HL-60/S4 treated with retinoic acid at 250 ng/mL for 4 days and 3 days (cell line): Measurements from ENCODE around the gene ACP7.

Experiments
- in situ Hi-C: fragments of 300-500 bp; cut with MboI; formaldehyde crosslinking; loops from 2 replicates; pipeline ENCODE4 v1.7.0; 2022; ENCODE audit warnings: low sequenced_read_pairs

ACP7 gene

DNA sequence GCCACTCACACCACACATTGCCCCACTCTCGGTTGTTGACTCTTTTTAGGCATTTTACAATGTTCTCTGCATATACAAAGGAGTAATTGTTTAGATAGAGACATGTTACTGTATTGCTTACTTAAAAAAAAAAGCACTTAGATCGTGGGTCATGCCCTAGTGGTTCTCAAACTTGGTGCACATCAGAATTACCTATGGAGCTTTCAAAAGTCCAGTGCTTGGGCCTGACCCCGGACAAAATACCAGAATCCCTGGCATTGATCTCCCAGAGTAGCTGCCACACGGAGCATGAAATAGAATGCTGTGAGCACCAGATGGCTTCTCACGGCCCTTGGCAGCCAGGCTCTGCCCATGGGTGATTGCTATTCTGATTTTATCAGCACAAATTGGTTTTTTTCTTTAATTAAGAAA, 20.0 kb downstream of the ACP7 start:
- in situ Hi-C loops, result loop anchor here (25.0 kb wide), 1 partner anchor 433 kb away; the partner anchor contains the start of genes EID2 and EID2B

DNA sequence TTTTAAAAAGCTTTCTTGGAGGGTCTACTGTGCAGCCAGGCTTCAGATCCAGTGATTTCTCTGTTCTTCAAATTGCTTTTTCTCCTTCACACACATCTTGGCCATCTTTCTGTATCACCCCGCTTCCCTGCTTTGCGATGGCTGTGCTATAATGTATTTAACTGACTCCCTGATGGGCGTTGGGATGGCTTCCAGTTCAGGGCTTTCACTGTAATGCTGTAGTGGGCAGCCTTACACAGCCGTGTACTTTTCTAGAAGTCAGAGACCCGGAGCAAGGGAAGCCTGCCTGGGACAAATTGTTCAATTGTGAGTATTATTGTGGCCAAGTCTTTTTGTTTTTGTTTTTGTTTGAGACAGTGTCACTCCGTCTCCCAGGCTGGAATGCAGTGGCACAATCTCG, 22.0 kb downstream of the ACP7 start:
- in situ Hi-C loops, result loop anchor here (25.0 kb wide), 1 partner anchor 431 kb away; the partner anchor contains the start of genes EID2 and EID2B

DNA sequence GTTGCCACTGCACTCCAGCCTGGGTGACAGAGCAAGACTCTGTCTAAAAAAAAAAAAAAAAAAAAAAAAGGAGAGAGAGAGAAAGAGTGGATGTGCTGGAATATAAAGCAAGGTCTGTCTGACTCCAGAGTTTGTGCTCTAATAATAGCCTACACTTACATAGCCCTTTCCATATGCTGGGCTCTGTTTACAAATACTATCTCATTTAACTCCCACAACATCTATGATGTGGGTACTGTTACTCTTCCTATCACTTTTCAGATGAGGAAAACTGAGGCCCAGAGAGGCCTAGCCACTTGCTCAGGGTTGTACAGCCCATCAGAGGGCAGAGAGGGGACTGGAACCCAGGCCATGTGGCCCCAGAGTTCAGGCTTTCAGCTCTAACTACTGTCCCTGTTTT, 25.5 kb downstream of the ACP7 start:
- in situ Hi-C loops, result loop anchor here (10.0 to 25.0 kb wide), 2 partner anchors 215 to 428 kb away; partner anchors contain the start of genes EID2, EID2B and LRFN1

DNA sequence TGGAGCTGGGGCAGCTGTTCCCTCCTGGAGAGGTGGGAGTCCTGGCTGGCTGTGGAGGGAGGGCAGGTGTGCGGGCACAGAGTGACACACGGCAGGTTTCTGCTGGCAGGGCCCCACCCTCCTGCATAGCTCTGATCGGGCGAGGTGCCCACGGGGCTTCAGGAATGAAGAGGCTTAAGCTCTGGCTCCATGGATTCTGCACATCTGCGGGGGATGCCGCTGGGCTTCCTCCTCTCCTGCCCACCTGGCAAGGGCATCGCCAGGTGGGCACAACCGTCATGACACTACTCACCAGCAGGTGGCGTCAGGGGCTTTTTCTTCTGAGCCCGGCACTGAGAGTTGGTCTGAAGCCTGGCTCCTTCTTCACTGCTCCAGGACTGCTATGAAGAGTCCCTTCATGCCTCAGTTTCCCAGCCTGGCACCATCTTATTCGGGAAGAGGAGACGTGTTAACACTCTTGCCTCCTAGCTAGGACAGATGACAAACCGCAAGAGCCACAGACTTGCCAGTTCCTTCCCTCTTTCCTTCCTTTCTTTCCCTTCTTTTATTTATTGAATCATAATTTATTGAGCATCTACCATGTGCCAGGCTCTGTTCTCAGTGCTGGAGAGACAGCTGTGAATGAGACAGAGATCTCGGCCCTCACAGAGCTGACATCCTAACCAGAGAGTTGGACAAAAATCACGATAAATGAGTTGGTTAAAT, 26.2 kb downstream of the ACP7 start:
- in situ Hi-C loops, result loop anchor here (10.0 to 25.0 kb wide), 2 partner anchors 214 to 427 kb away; partner anchors contain the start of genes EID2, EID2B and LRFN1

DNA sequence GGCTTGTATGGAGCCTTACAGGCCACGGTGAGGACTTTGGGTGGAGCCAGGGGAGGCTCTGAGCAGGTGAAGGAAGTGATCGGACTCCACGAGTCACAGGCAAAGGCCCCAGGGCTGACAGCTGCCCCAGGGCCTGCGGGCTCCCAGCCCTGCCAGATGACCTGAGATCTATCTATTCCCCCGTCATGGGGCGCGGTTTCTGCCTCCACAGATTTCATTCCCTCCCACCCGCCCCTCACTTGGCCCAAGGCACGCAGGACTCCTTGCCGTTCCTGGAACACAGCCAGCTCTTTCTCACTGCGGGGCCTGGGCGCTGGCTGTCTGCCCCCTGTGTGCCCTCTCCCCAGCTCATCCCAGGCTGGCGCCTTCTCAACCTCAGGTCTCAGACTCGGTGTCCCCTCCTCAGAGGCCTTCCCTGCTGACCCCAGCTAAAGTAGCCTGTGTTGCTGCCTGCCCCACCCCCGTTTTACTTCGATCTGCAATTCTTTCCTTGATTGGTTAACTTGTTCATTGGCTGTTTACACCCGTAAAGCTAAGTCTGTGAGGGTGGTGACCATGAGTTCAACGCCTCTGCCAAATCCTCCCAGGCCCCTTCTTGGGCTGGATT, 27.5 kb downstream of the ACP7 start:
- in situ Hi-C loops, result loop anchor here (10.0 to 25.0 kb wide), 2 partner anchors 213 to 426 kb away; partner anchors contain the start of genes EID2, EID2B and LRFN1

DNA sequence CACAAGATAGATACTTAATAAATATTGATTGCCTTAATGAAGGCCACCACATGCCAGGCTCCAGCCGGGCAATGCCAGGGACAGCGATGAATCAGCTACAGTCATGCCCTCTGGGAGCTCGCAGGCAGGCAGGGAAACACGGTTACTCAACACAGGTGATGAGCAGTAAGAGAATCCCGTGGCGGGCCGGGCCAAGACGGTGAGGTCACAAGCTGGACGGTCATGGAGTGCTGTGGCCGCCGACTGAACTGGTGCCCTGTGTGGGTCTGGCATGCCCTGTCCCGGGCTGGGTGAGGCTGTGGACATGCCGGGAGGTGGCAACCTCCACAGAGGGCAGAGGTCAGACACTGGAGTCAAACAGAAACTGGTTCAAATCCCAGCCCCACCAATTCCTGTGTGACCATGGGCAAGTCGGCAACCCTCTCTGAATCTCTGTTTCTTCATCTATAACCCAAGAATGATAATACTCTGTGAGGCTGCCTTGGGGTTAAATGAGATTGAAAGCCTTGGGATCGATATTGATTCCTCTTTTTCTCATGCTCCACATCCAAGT, 28.2 kb downstream of the ACP7 start:
- in situ Hi-C loops, result loop anchor here (10.0 to 25.0 kb wide), 2 partner anchors 212 to 425 kb away; partner anchors contain the start of genes EID2, EID2B and LRFN1

DNA sequence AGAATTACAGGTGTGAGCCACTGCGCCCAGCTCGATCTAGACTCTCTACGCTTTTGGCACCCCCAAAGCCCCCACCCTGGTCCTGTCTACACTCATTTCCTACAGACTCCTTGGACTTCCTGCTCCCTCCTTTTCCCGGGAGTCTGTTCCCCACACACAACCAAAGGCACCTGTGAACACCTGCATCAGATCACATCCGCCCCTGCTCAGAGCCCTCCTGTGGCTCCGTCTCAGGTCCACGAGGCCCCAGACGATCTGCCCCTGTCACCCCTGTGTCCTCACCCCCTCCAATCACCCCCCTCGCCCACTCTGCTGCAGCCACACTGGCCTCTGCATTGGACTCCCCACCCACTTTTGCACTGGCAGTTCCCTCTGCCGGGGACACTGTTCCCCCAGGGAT, 29.0 kb downstream of the ACP7 start:
- in situ Hi-C loops, result loop anchor here (10.0 to 25.0 kb wide), 2 partner anchors 212 to 424 kb away; partner anchors contain the start of genes EID2, EID2B and LRFN1

DNA sequence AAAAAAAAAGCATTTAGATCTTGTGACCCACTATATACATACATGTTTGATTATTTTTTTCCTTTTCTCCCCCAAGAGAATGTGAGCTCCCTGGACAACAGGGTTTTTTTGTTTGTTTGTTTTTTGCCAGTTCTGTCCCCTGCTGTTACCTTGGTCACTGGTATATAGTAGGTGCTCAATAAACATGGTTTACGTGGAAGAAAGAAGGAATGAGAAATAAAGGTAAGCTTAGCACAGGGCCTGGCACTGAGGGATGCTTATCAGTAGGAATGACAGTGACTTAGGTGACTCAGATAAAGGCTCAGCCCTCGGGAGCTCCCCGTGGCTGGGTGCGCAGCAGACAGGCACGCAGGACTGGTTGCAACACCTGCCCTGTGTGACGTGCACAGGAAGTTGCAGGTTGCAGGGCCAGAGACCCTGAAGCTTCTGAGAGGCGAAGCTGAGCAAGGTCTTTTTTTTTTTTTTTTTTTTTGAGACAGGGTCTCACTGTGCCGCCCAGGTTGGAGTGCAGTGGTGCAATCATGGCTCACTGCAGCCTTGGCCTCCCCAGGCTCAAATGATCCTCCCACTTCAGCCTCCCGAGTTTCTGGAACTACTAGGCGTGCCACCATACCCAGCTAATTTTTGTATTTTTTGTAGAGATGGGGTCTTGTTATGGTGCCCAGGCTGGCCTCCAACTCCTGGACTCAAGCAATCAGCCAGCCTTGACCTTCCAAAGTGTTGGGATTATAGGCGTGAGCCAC, 31.1 kb downstream of the ACP7 start:
- in situ Hi-C loops, result loop anchor here (10.0 to 25.0 kb wide), 2 partner anchors 210 to 422 kb away; partner anchors contain the start of genes EID2, EID2B and LRFN1

DNA sequence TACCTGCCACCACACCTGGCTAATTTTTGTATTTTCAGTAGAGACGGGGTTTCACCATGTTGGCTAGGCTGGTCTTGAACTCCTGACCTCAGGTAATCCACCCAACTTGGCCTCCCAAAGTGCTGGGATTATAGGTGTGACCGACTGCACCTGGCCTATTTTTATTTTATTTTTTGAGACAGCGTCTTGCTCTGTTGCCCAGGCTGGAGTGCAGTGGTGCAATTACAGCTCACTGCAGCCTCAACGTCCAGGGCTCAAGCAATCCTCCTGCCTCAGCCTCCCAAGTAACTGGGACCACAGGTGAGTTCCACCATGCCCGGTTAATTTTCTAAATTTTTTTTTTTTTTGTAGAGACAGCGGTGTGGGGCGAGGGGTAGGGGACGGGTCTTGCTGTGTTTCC, 32.9 kb downstream of the ACP7 start:
- in situ Hi-C loops, result loop anchor here (10.0 to 25.0 kb wide), 2 partner anchors 208 to 420 kb away; partner anchors contain the start of genes EID2, EID2B and LRFN1

DNA sequence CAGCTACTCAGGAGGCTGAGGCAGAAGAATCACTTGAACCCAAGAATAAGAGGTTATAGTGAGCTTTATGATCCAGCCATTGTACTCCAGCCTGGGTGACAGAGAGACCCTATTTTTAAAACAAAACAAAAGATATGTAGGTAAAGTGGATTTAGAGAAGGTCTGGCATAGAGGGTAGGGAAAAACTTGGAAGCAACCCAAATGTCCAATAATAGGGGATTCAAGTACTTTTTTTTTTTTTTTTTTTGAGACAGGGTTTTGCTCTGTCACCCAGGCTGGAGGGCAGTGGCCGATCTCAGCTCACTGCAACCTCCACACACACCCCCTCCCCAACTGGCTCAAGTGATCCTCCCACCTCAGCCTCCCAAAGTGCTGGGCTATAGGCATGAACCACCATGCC, 35.7 kb downstream of the ACP7 start:
- in situ Hi-C loops, result loop anchor here (10.0 to 25.0 kb wide), 2 partner anchors 205 to 417 kb away; partner anchors contain the start of genes EID2, EID2B and LRFN1

DNA sequence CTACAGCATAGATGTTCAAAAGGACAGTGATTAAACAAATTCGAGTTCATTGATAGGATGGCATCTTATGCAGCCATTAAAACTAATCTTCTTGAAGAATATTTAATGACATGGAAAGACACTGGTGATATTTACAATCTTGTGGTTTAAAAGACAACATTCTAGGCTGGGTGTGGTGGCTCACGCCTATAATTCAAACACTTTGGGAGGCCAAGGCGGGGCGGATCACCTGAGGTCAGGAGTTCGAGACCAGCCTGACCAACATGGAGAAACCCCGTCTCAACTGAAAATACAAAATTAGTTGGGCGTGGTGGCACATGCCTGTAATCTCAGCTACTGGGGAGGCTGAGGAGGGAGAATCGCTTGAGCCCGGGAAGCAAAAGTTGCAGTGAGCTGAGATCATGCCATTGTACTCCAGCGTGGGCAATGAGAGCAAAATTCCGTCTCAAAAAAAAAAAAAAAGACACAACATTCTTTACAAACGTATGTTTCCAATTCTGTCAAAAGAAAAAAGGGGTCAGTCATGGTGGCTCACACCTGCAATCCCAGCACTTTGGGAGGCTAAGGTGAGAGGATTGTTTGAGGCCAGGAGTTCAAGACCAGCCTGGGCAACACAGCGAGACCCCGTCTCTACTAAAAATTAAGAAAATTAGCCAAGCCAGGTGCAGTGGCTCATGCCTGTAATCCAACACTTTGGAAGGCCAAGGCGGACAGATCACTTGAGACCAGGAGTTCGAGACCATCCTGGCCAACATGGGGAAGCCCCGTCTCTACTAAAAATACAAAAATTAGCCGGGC, 39.0 kb downstream of the ACP7 start:
- in situ Hi-C loops, result loop anchor here (25.0 kb wide), 1 partner anchor 414 kb away; the partner anchor contains the start of genes EID2 and EID2B

DNA sequence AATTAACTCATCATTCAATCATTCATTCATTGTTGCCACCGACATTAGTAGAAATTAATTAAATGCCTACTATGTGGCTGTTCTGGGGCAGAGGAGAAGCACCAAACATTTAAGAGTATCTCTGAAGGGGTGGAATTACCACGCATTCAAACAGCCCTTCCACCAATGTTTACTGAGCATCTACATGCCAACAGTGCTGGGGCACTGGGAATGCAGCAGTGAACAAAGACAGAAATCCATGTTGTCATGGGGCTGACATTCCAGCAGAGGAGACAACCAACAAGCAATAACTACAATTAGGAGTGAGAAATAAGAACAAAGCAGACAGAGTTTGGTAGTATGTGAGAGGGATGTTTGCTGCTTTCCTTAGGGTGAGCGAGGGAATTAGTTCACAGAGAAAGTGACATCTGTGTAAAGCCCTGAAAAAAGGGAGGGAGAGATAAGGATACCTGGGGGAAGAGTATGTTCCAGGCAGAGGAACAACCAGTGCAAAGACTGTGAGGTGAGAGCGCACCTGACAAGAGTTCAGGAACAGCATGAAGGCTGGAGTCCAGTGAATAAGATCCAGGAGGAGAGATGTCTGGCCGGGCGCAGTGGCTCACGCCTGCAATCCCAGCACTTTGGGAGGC, 40.1 kb downstream of the ACP7 start:
- in situ Hi-C loops, result loop anchor here (25.0 kb wide), 1 partner anchor 413 kb away; the partner anchor contains the start of genes EID2 and EID2B

DNA sequence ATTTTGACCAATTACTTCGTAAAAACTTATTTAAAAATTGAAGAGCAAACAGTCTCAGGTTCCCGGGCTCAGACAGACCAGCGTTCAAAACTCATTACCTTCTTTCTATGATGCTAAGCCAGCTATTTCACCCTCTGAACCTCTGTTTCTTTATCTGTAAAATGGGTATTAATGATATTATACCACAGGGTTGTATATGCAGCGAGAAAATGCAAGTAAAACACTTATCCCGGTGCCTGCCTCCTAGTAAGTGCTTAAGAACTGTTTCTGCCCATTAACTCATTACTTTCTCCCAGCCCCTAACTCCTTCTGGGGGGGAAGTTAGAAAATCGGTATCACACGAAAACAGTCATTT, 41.0 kb downstream of the ACP7 start:
- in situ Hi-C loops, result no loop called here

DNA sequence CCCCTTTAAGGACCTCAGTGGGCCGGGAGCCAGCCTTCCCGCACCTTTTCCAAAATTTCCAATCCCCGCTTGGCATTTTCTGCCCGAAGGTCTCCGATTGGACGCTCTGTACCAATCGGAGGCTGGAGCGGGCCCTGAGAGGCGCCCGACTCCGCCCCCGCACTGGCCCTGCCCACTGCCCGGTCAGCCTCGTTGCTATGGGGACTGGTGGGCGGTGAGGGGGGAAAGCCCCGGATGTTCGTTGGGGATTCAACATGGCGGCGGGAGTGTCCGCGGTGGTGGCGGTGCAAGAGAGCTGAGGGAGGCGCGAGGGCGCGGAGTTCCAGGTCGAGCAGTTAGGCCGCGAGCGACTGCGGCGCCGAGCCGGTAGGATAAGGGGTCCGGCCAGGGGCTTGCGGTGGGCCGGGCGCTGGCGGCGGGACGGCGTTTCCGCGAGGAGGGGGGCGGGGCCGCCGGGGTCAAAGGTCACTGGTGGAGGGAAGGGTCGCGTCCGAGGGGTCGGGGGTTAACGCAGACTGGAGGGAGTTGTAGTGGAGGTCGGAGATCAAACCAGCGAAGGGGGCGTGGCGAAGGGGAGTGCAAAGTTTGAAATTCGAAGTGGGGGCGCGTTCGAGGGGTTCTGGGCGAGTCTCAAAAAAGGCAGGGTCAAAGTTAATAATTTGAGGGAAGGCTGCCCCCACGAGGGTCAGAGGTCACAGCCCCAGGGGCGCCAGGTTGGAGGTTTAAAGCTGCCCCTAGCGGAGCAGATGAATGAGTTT, 41.6 kb downstream of the ACP7 start, which contains the start of gene PAK4:
Gene PAK4, plus strand, starts transcription at position 233 of the 758 bp plus-strand sequence. CDS start 43,768 bp downstream, outside the sequence.
- in situ Hi-C loops, result no loop called here

DNA sequence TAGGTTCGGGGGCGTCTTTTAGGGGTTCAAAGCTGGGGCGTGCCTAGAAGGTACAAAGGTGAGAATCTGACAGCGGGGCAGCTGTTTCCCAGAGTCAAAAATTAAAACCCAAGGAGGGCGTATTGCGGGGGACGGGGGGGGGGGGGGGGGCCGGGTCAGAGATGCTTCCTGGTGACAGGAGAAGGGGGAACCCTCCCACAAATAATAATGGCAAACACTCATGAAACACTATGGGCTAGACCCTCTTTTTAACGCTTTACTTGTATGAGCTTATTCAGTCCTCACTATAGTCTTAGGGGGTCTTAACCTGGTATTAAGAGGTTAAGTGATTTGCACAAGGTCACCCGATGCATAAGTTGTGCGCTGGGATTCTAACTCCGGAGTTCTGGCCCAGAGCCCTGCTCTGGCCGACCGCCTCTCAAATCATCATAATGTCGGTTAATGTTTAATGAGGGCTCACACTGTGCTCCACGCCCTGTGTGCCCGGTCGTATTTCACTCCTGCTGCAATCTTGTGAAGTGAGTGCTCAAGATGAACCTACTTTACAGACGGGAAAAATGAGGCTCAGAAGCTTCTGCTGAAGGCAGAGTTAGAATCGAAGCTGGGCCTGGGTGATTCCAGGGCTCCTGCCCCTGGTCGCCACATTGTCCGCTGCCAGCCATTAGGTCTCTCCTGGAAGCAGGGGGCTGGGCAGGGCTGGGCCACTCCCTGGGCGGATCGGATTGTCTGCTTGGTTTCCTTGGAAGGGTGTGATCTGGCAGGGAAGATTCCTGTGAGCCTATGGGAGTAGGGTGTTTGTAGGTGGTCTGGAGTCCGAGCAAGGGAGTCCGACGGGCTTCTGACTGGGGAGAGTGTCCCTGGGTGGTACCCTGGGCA, 42.4 kb downstream of the ACP7 start:
- in situ Hi-C loops, result no loop called here

DNA sequence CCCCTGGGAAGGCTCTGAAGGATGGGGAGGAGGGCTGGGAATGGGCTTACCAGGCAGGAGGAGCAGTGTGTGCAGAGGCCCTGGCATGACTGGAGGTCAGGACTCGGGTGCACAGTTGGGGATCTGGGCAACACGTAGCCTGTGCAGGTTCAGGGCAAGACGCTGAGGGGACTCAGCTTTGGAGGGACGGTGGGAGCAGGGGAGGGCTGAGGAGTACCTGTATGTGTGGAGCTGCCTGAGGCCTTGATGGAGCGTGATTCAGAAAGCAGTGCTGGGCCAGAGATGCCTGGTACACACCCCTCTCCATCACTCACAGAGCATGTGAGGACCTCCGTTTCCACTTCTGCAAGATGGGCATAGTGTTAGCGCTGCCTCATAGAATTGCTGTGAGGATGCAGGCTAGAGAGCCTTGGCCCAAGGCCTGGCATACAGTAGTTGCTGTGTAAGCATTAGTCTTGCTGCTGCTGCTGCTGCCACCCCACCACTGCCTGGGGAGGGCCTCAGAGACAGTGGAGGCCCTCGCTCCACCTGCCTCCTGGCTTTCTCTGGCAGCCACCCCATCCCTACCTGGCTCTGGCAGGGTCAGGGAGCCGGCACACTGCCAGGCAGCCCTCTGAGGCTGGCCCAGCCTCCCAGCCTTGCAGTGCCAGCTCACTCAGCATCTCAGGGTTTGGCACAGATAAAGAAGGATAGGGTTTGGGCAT, 43.8 kb downstream of the ACP7 start:
- in situ Hi-C loops, result no loop called here
